ENCODE data around the gene MED27. TPM values are rescaled to one million over a fixed set of nuclear protein-coding genes. Genes with fewer than 3 reads are reported as not detected.

Gene MED27
- total RNA-seq, 1 experiment from 2014 or later: 33.1 TPM

DNA sequence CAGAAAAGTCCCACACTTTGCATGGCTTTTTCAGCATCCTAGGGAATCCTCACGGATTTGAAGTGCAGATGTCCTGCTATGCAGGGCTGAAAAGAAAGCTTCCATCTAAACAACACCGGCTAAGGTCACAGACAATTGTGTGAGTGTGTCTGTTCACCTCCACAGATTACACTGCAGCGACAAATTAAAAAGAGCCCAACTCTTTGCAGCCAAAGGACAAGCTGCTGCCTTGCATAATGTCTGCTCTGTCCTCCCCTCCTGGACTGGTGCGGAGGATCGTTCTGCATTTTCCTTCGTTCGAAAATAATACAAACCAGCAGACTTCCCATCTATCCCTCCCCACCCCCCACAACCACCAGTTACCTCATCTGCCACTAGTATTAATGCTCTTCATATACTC lies 169.1 kb downstream of the MED27 start:
- Histone ChIP-seq H3K27ac (no peak overlapping the region), H3K4me3 (no peak overlapping the region), H3K9me3 (replicated peaks) (no peaks in the 10 kb centered on the region), H3K4me1 (replicated peaks) (no peaks in the 10 kb centered on the region; the same call in 1 of the 2 replicates), H3K27me3 (replicated peaks) (no peaks in the 10 kb centered on the region), H3K36me3 (no peaks in the 10 kb centered on the region)
- no peak for DNase-seq (ENCODE audit: low read depth in 1 of 2, low spot score in 2 of 2)

DNA sequence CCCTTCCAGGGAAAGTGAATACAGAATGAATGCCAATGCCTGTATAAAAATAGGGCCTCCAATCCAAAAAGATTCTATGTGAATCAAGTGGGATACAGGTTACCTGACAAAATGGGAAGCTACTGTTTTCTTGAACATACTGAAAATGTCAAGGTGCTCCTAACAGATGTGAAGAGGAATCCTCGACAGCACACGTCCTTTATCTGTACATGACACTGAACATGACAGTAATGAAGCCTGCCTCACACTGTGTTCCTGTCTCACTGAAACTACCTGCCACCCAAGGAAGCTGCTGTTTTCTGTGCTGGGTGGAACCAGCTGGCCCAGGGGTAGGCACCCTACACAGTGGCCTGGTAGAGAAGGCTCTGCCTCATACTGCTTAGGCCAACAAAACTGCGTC lies 174.5 kb downstream of the MED27 start:
- H3K4me1 ChIP-seq (replicated peaks): no peaks in the 10 kb centered on the region
- H3K27ac ChIP-seq: no peak overlapping the region
- H3K4me3 ChIP-seq: no peak overlapping the region
- H3K36me3 ChIP-seq: no peaks in the 10 kb centered on the region
- H3K9me3 ChIP-seq (replicated peaks): no peaks in the 10 kb centered on the region
- DNase-seq (ENCODE audit: low read depth in 1 of 2, low spot score in 2 of 2): no peak
- no peaks in the 10 kb centered on the region for H3K27me3 ChIP-seq (replicated peaks)

DNA sequence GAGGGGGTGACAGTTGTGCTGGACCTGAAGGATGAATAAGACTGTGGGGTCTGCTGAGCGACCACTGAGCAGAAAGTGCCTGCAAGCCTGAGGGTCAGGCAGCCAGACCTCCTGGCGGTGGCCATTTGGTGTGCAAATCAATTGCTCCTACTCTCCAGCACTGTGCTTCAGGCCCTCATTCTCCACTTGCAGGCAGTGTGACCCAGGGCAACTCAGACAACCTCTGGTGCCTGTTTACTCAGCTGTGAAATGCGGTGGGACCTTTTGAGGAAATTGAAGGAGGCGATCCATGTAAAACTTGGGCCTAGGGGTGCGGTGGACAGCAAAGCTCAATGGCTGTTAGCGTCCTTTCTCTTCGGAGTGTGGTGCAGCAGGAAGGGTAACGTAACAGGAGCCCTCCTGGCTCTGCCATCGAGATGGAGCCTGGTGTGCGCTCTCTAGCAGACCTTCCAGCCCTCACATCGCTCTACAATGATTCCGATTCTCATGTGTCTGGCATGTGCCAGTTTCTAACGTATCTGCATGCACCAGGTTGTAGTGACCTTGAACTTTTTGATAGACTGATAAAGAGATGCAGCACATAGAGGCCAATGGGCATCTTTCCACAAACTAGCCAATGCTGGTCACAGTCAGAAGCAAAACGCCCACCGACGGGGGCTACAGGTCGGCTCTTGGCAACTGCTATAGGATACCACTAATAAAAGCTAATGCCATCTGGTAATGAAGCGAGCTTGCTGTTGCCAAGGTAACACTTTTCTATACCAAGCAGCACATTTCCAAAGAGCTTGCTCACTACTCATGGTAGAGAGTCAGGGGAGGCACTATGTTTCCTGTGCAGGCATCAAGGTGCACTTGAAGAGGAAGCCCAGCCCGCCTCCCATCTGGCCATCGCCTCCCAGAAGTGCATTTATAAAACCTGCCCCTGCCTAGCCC lies 180.1 kb downstream of the MED27 start:
- DNase-seq (ENCODE audit: low read depth in 1 of 2, low spot score in 2 of 2): no peak
- Histone ChIP-seq H3K4me3 (no peak overlapping the region), H3K9me3 (replicated peaks) (no peaks in the 10 kb centered on the region), H3K36me3 (no peaks in the 10 kb centered on the region), H3K27me3 (replicated peaks) (no peaks in the 10 kb centered on the region), H3K27ac (no peak overlapping the region), H3K4me1 (replicated peaks) (no peaks in the 10 kb centered on the region)

DNA sequence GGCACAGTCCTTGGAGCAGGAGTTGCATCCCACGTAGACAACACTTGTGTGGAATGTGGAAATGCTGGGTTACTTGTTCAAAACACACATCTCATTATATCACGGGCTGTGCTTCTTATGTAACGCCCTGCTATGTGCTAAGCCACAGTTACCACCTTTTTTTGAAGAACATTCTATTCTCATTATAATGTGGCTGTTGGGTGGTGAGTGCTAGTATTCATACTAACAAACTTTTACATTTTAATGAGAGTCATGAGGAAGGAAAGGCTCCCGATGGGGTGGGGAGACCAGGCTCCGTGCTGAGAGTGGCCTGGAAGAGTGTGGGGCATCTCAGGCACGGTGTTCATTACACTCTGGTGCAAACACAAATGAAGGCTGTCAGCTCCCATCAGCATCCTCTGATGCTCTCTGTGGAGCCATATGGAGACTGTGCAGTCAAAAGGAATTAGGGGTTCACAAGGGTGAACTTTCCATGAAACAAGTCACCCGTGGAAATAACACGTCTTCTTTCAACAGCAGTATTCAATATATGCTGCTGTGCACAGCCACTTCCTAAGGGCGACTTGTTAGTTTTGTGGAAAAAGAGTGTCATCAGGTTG lies 186.7 kb downstream of the MED27 start:
- Histone ChIP-seq H3K4me3 (no peak overlapping the region), H3K27me3 (replicated peaks) (no peaks in the 10 kb centered on the region), H3K27ac (no peak overlapping the region), H3K4me1 (replicated peaks) (no peaks in the 10 kb centered on the region), H3K9me3 (replicated peaks) (no peaks in the 10 kb centered on the region), H3K36me3 (peaks cover 3% of the 10 kb centered on the region; the same call in 1 of the 2 replicates)
- no peak for DNase-seq (ENCODE audit: low read depth in 1 of 2, low spot score in 2 of 2)

DNA sequence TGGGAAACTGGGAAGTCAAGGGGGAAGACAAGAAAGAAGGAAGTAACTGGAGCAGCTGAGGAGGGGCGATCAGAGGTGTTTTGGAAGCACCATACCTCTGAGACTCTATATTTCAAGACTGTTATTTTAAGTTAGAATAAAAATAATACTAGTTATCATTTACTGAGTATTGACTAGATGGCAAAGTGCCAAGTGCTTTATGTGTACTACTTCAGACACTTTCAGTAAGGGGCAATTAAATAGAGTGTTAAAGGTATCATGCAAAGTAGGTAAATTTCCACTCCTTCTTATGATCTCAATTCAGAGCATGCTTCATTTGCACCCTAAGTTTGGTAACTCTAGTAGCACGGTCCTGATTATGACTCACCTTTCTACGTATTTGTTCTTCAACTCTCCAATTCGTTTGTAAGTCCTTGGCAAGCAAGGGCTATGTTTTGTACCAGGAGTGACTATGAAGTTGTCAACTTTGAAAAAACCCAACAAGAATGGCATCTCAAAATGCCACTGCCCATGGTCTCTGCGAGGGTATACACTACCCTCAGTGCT lies 187.4 kb downstream of the MED27 start:
- no peak for DNase-seq (ENCODE audit: low read depth in 1 of 2, low spot score in 2 of 2)

DNA sequence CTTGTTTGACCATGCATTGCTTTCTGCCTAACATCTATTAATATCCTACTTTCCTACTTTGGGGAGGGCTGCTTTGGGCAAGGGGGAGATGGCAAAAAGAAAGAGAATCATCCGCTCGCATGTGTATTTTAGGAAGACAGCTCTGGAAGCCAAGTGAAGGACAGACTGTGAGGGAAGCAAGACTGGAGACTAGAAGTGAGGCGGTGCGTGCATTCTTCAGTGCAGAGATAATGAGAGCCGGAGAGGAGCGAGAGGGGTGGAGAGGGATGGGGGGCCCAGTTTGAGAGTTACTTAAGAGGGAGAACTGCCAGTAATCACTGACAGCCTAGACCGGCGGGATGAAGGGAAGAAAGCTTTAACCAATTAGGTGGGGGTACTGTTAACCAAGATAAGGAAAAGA lies 188.1 kb downstream of the MED27 start:
- H3K36me3 ChIP-seq: peaks cover 3% of the 10 kb centered on the region
- no peaks in the 10 kb centered on the region for H3K27me3 ChIP-seq (replicated peaks)
- H3K4me3 ChIP-seq: no peak overlapping the region
- no peaks in the 10 kb centered on the region for H3K4me1 ChIP-seq (replicated peaks)
- H3K27ac ChIP-seq: no peak overlapping the region
- H3K9me3 ChIP-seq (replicated peaks): no peaks in the 10 kb centered on the region
- no peak for DNase-seq (ENCODE audit: low read depth in 1 of 2, low spot score in 2 of 2)

More for the DNA sequence above, 187.4 kb downstream of the MED27 start:
- H3K4me1 ChIP-seq (replicated peaks): no peaks in the 10 kb centered on the region
- H3K36me3 ChIP-seq: peaks cover 3% of the 10 kb centered on the region
- H3K9me3 ChIP-seq (replicated peaks): no peaks in the 10 kb centered on the region
- H3K27ac ChIP-seq: no peak overlapping the region
- H3K4me3 ChIP-seq: no peak overlapping the region
- no peaks in the 10 kb centered on the region for H3K27me3 ChIP-seq (replicated peaks)

DNA sequence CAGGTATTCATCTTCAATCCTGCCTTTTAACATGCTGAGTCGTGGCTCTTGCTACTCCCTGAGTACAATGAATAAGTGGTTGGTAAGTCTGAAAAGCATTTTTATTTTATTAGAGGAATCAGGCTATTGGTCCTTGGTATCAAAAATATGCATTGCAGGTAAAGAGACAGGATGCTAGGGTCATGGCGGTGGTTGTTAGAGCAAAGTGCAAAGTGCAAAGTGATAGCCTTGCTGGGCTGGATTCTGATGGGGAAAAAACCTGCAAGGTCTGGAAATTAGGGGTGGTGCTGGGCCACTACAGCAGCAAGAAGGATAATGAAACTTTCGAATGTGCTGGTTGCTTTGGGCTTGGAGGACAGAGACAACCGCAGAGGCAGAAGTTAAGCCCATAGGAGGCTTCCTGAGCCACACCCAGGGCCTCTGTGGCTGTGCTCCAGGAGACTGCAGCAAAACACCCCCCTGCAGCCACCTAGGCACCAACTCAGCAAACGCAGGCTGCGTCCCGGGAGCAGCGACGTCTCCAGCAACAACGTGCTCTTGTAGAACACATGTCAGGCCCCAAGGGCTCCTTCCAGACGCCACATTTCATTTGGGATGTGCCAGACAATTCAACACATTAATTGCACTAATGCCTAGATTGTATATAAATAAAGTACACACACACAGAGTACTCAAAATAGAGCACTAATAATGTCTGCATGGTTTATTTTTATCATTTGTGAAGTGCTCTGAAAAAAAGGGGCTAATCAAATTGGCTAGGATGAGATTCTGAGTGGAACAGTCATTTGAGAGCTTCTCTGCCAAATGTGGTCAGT lies 190.0 kb downstream of the MED27 start:
- Histone ChIP-seq H3K27ac (no peak overlapping the region), H3K27me3 (replicated peaks) (no peaks in the 10 kb centered on the region), H3K4me3 (no peak overlapping the region), H3K9me3 (replicated peaks) (no peaks in the 10 kb centered on the region), H3K4me1 (replicated peaks) (no peaks in the 10 kb centered on the region), H3K36me3 (peaks cover 3% of the 10 kb centered on the region)
- DNase-seq (ENCODE audit: low read depth in 1 of 2, low spot score in 2 of 2): no peak

DNA sequence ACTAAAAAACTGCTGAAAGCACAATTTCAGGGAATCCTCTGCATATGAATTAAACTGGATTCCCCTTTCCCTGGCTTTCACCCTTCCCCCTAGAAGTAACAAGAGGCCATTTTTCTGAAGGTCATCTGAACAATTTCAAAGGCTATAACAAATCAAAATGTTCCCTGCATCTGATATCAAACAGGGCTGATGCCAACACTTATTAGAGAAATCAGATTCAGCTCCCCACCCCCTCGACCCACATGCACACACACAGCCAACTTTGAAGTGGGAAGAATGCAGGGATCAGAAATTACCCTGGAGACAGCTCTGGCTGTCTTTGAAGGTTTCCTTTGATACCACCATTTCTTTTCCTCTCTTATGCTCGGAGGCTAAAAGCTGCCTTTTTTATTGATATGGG lies 190.7 kb downstream of the MED27 start:
- H3K36me3 ChIP-seq: peaks cover 3% of the 10 kb centered on the region
- H3K4me1 ChIP-seq (replicated peaks): no peaks in the 10 kb centered on the region
- no peak overlapping the region for H3K27ac ChIP-seq
- no peaks in the 10 kb centered on the region for H3K9me3 ChIP-seq (replicated peaks)
- no peak overlapping the region for H3K4me3 ChIP-seq
- no peak for DNase-seq (ENCODE audit: low read depth in 1 of 2, low spot score in 2 of 2)
- H3K27me3 ChIP-seq (replicated peaks): no peaks in the 10 kb centered on the region

DNA sequence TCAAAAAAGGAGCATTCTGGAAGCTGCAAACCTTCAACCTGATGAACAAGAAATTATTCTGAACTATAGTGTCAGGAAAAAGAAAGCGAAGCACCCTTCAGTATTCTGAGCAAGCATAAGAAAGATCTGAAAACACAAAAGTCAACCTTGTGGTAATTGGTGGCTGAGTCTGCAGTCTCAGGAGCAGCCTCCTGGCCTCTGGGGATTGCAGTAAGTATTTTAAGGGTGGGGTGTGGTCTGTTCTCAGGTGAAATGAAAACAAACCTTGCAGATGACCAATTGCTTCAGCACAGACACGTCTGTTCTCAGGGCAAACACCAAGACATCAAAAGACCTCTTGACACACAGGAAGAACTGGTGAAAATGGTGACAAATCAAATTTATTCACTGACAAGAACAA lies 192.0 kb downstream of the MED27 start:
- Histone ChIP-seq H3K27me3 (replicated peaks) (no peaks in the 10 kb centered on the region), H3K9me3 (replicated peaks) (no peaks in the 10 kb centered on the region), H3K4me3 (no peak overlapping the region), H3K36me3 (no peaks in the 10 kb centered on the region; the same call in 1 of the 2 replicates), H3K27ac (no peak overlapping the region), H3K4me1 (replicated peaks) (no peaks in the 10 kb centered on the region)
- no peak for DNase-seq (ENCODE audit: low read depth in 1 of 2, low spot score in 2 of 2)

DNA sequence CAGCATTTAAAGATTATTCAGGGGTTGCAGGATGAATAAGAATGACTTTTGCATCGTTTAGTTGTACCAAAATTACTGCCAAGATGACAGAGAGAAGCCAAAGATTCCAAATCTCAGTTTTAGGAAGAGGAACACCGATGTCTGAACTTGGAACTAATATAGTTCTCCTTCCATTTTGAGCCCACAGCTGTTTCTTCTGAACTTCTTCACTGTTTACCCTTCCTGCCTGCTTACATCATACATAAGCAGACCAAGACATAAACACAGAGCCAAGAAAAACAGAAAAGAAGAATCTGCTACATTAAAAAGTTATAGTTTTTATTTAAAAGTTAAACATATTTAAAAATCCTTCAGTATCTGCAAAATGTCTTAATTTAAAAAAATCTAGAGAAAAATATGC lies 192.8 kb downstream of the MED27 start:
- Histone ChIP-seq H3K27ac (no peak overlapping the region), H3K9me3 (replicated peaks) (no peaks in the 10 kb centered on the region), H3K27me3 (replicated peaks) (no peaks in the 10 kb centered on the region), H3K4me1 (replicated peaks) (no peaks in the 10 kb centered on the region), H3K4me3 (no peak overlapping the region), H3K36me3 (no peaks in the 10 kb centered on the region; the same call in 1 of the 2 replicates)
- no peak for DNase-seq (ENCODE audit: low read depth in 1 of 2, low spot score in 2 of 2)

DNA sequence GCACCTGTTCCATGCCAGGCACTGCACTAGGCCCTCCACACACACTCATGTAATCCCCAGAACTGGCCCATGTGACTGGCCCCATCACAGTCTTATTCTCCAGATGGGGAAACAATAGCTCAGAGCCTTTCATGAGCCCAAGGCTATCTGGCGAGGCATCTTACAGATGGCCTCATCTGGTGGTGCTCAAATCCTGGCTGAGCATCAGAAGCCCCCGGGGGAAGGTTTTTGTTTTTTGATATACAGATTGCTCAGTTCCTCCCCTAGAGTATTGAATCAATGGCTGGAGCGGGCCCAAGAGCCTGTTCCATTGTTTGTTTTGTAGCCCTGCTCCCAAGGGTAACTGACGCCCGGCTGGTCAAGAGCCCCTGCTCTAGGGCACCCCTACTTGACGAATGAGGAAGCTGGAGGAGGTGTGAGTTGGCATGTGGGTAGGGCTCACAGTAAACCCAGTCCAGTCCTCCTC lies 194.5 kb downstream of the MED27 start:
- Histone ChIP-seq H3K4me1 (replicated peaks) (no peaks in the 10 kb centered on the region), H3K27ac (no peak overlapping the region), H3K36me3 (no peaks in the 10 kb centered on the region; the same call in 1 of the 2 replicates), H3K4me3 (no peak overlapping the region), H3K9me3 (replicated peaks) (no peaks in the 10 kb centered on the region), H3K27me3 (replicated peaks) (no peaks in the 10 kb centered on the region)
- no peak for DNase-seq (ENCODE audit: low read depth in 1 of 2, low spot score in 2 of 2)

DNA sequence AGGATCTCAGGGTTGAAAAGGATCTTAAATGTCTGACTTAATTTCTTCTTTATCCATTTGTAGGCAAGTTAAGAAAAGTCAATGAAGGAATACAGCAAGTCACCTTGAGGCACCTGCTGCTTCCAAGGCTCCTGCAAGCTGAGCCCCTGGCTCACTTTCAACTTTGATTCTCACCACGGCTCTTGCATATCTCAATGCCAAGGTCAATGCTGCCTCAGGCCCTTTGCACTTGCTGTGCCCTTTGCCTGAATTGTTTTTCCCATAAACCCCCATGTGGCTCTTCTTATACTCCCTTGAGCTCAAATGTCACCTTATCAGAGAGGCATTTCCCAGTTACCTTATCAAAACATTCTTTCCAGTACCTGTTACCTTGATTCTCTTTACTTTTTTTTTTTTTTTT lies 195.4 kb downstream of the MED27 start:
- Histone ChIP-seq H3K4me3 (no peak overlapping the region), H3K4me1 (replicated peaks) (no peaks in the 10 kb centered on the region), H3K27ac (no peak overlapping the region), H3K9me3 (replicated peaks) (no peaks in the 10 kb centered on the region), H3K36me3 (no peaks in the 10 kb centered on the region; the same call in 1 of the 2 replicates), H3K27me3 (replicated peaks) (no peaks in the 10 kb centered on the region)
- DNase-seq (ENCODE audit: low read depth in 1 of 2, low spot score in 2 of 2): no peak

DNA sequence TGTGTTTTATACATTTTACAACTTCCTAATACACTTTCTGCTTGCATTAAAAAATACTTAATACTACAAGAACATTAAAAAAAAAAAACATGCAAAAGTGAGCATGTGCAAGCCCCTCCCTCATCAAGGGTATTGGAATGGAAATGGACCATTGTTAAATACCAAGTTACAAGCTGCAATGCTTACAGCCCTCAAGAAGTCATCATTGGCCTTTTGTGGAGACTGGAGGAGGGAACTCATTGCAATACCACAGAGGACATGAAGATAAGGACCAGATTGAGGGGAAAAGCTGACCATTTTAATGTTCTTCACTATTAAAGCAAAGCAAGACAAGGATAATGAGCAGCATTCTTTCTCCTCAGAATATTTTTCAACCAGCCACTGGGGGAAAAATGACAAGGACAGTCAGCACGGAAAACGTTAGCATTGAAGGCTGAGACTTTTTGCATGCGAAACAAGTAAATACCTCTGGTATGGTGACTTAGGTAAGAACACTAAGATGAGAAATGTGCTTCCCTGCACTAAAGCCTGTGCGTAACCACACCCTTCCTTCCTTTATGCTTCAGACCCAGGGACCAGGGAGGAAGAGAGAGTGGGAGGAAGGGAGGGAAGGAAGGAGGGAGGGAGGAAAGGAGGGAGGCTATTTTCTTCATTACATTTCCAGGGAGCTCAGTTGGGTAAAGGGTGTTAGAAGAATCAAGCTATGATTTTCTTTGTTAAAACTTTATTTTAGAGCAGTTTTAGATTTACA lies 198.7 kb downstream of the MED27 start:
- H3K36me3 ChIP-seq: no peaks in the 10 kb centered on the region
- no peak overlapping the region for H3K4me3 ChIP-seq
- H3K4me1 ChIP-seq (replicated peaks): no peaks in the 10 kb centered on the region
- DNase-seq (ENCODE audit: low read depth in 1 of 2, low spot score in 2 of 2): no peak
- H3K27me3 ChIP-seq (replicated peaks): no peaks in the 10 kb centered on the region
- H3K27ac ChIP-seq: no peak overlapping the region
- H3K9me3 ChIP-seq (replicated peaks): no peaks in the 10 kb centered on the region

Measured in SJSA1 (cell line).